ENCODE data around the gene NUAK2.

GRCh38 chr1:205323794-205324193, 2.2 kb upstream of the NUAK2 start:
- no peak for TF ChIP-seq POLR2AphosphoS5 (IDR thresholded peaks at IDR 0.05; ENCODE audit: low read depth, low read length)
- no peak for TF ChIP-seq TAF1 (IDR thresholded peaks at IDR 0.05; ENCODE audit: borderline replicate concordance, insufficient read depth, low read length)
